Mucosa of stomach (tissue), 1 donor: ENCODE measurements around the gene KDM2A.

Experiments used
- H3K27me3 ChIP-seq: one replicate; pipeline ENCODE4 v1.7.0; 2013; ENCODE audit warnings: mild to moderate bottlenecking, low read length; ENCODE audit not compliant: control insufficient read depth, insufficient read depth
- H3K36me3 ChIP-seq: one replicate; pipeline ENCODE4 v1.7.0; 2013; ENCODE audit warnings: low read length; ENCODE audit not compliant: control insufficient read depth, insufficient read depth
- H3K4me1 ChIP-seq: one replicate; pipeline ENCODE4 v1.7.0; 2013; ENCODE audit warnings: mild to moderate bottlenecking, low read length; ENCODE audit not compliant: control insufficient read depth, insufficient read depth
- H3K4me3 ChIP-seq: one replicate; pipeline ENCODE4 v1.7.0; 2013; ENCODE audit warnings: low read length
- H3K9ac ChIP-seq: one replicate; pipeline ENCODE4 v1.7.0; 2013; ENCODE audit warnings: mild to moderate bottlenecking, low read length, moderate library complexity
- H3K9me3 ChIP-seq: one replicate; pipeline ENCODE4 v1.7.0; 2013; ENCODE audit warnings: mild to moderate bottlenecking, low read length, moderate library complexity; ENCODE audit not compliant: control insufficient read depth
- donor health status: Pancreatic carcinoma.

The KDM2A gene

DNA sequence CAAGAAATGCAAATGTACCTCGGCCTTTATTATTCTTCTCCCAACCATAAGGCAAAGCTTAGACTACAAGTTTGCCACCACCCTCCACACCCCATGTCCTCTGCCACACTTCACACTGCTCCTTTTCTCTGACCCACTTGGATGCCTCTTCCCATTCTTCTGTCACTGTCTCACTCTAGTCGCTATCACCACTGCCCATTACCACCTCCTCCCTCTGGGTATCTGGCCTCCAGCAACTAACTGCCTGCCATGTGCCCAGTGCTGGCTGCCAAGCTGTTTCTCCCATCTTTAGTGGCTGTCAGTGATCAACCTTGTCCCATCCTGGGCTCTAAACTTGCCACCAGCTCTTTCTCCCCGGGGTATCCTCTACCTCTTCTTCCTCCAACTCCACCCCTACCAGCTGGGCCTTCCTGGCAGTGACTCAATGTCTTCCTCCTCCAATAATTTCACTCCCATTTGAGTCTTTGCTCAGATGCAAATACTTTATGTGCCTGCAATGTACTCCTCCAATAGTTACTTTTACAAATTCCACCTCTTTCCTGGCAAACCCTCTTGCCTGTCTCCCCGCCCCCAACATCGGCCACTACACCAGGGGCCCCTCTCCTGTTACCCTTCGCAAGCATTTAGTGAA, 20.1 kb upstream of the KDM2A start:
- H3K4me1 ChIP-seq, result no peaks in the 10 kb centered on the region
- peaks cover 5% of the 10 kb centered on the region for H3K27me3 ChIP-seq
- H3K4me3 ChIP-seq, result no peak overlapping the region
- H3K36me3 ChIP-seq, result no peaks in the 10 kb centered on the region
- no peaks in the 10 kb centered on the region for H3K9me3 ChIP-seq
- no peak overlapping the region for H3K9ac ChIP-seq

DNA sequence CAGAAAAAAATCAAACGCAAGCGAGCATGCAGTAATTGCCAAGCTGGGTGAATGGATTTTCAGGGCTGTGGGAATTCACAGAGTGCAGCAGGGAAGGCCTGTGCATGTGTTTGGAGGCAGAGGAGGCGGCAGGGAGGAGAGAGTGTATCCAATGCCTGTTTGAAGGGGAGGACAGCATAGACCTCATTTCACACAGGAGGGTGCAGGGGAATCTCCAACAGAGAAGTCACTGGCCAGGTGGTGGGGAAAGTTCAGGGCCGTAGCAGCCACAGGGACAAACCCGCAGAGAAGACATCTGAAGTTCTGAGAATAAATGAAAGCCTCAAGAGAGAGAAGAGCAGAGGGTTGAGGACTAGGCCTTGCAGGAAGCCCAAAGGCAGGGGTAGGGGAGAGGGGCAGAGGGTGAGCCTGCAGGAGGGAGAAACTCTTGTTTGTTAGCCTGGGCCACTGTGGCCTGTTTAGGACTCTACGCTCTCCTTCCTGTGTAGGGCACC, 19.2 kb upstream of the KDM2A start:
- Histone ChIP-seq H3K36me3 (no peaks in the 10 kb centered on the region), H3K27me3 (peaks cover 5% of the 10 kb centered on the region), H3K4me3 (no peak overlapping the region), H3K9ac (no peak overlapping the region), H3K4me1 (no peaks in the 10 kb centered on the region), H3K9me3 (no peaks in the 10 kb centered on the region)

DNA sequence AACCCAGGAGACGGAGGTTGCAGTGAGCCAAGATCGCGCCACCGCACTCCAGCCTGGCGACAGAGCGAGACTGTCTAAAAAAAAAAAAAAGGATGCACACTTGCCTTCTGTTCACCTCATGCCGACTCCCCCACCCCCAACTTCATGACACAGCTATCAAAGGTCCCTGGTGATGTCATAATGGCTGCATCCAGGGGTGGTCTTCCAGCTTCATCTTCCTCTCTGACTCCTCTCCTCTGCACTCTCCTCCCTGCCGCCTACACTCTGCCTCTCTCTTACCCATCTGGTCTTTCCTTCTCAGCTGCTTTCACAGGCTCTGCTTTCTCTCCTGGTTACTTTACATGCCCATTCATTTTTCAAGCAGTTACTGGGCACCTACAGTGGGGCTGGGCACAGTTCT, 16.4 kb upstream of the KDM2A start:
- no peaks in the 10 kb centered on the region for H3K36me3 ChIP-seq
- H3K9ac ChIP-seq, result no peak overlapping the region

DNA sequence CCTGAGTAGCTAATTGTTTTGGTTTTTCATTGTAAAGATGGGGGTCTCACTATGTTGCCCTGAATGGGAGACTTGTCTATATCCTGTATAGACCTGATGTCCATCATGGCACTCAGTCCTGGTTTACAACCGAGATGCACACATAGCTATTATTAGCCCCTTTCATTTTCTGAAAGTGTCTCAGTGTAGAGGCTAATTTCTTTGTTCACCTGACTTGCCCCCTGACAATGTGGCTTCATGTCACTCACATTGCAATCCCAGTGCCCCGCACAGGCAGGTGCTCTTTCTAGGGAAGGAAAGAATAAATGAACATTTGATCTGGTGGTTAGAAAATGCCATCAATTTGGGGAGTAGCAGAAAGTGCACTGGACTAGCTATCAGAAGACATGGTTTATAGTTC, 13.1 kb upstream of the KDM2A start:
- Histone ChIP-seq H3K36me3 (no peaks in the 10 kb centered on the region), H3K9me3 (no peaks in the 10 kb centered on the region), H3K4me3 (no peak overlapping the region), H3K4me1 (no peaks in the 10 kb centered on the region), H3K9ac (no peak overlapping the region), H3K27me3 (no peaks in the 10 kb centered on the region)

More for the DNA sequence above, 16.4 kb upstream of the KDM2A start:
- H3K27me3 ChIP-seq, result no peaks in the 10 kb centered on the region
- no peak overlapping the region for H3K4me3 ChIP-seq
- H3K9me3 ChIP-seq, result no peaks in the 10 kb centered on the region
- H3K4me1 ChIP-seq, result no peaks in the 10 kb centered on the region

DNA sequence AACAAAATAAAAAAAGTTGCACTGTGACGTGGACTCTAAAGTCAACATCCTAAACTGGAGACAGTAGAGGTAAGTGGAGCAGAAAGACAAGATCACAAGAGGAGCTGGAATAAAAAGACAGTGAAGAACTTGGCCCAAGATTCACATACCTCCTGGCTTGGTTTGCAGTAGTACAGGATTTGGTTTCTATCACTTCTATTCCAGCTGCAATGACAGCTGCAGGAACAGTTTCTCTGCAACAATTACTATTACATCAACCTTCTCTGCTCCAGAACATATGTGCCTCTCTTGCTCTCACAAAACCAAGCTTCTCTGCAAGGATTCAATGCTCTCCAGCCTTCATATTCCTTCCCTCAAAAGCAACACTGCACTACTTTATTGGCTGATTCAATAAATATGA, 7.8 kb upstream of the KDM2A start:
- no peaks in the 10 kb centered on the region for H3K27me3 ChIP-seq

DNA sequence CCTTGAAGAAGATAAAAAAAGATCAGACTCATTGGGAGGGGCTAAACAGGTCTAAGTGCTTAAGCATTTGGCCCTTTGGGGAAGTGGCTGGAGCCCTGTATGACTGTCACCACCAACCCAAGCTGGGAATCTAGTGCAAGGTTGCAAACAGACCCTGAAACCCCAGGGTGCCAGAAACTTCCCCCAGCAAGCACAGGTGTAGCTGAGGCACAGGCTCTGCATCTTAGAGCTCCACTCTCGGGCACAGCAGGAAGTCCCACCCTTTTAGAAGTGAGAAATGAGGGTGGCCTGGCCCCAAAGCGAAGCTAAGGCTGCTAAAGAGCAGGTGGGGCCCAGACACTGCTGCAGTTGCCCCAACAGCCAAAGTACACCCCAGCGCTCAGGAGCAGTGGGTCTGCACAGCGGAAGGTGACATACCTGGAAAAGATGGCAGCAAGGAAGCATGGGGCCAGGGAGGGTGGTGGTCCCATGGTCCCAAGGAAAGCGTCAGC, 5.8 kb upstream of the KDM2A start:
- Histone ChIP-seq H3K4me3 (no peak overlapping the region), H3K36me3 (no peaks in the 10 kb centered on the region), H3K9me3 (no peaks in the 10 kb centered on the region), H3K4me1 (peaks cover 20% of the 10 kb centered on the region), H3K9ac (no peak overlapping the region), H3K27me3 (no peaks in the 10 kb centered on the region)

More for the DNA sequence above, 7.8 kb upstream of the KDM2A start:
- H3K9me3 ChIP-seq, result no peaks in the 10 kb centered on the region
- H3K36me3 ChIP-seq, result no peaks in the 10 kb centered on the region
- no peak overlapping the region for H3K9ac ChIP-seq
- H3K4me1 ChIP-seq, result peaks cover 16% of the 10 kb centered on the region
- H3K4me3 ChIP-seq, result no peak overlapping the region

DNA sequence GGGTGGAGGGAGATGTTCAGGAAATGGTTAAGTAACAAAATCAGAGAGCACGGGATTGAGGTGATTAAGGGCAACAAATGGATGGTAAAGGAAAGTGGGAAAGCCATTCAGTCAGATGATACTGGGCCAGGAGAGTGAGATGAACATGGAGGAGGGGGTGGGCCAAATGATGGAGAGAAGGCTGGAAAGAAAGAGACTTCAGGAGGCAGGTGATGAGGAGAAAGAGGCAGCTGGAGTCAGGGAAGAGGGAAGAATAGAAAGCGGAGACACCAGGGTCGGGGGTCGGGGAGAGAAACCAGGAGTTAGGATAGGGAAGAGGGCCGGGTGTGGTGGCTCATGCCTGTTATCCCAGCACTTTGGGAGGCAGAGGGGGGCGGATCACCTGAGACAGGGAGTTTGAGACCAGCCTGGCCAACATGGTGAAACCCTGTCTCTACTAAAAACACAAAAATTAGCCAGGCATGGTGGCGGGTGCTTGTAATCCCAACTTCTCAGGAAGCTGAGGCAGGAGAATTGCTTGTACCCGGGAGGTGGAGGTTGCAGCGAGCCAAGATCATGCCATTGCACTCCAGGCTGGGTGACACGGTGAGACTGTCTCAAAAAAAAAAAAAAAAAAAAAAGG, 4.7 kb upstream of the KDM2A start:
- no peaks in the 10 kb centered on the region for H3K36me3 ChIP-seq
- no peaks in the 10 kb centered on the region for H3K9me3 ChIP-seq
- peaks cover 20% of the 10 kb centered on the region for H3K4me1 ChIP-seq
- no peak overlapping the region for H3K9ac ChIP-seq
- no peak overlapping the region for H3K4me3 ChIP-seq
- no peaks in the 10 kb centered on the region for H3K27me3 ChIP-seq

DNA sequence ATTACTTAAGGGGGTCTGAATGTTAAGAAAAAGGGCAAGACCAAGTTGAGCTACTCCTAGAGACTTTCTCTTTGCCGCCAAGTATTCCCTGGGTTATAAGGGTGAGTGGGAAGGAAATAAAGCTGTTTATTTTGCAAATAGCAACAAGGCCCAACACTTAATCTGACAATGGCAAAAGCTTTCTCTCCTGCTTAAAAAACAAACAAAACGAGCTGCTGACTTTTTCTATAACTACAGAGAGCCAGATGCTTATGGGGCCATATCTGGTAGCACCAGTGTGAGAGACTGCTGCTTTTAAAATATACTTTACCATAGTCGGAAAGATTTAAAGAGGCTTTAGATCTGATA, 2.3 kb upstream of the KDM2A start:
- H3K27me3 ChIP-seq, result no peaks in the 10 kb centered on the region
- no peaks in the 10 kb centered on the region for H3K36me3 ChIP-seq
- no peak overlapping the region for H3K9ac ChIP-seq
- no peaks in the 10 kb centered on the region for H3K9me3 ChIP-seq
- no peak overlapping the region for H3K4me3 ChIP-seq
- peaks cover 20% of the 10 kb centered on the region for H3K4me1 ChIP-seq

DNA sequence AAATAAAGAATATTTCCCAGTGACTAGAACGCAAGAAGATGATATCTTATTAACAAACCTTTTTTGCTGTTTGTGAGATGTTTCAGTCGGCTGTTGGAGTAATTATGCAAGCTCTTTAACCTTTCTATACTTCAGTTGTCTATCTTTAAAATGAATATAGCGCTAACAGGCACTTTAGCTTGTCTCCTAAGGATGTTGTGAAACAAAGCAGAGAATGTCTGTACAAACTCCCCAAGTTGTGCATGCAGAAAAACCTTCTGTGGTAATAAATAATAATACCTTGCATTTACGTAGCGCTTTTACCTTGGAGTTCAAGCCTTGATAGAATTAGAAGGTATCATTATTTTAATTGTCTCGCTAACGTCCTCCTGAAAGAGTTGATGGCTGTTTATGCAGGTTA, 1.9 kb upstream of the KDM2A start:
- peak overlapping the region; percentile 9 for H3K4me3 ChIP-seq
- peak overlapping the region; percentile 79 for H3K9ac ChIP-seq
- peaks cover 20% of the 10 kb centered on the region for H3K4me1 ChIP-seq
- no peaks in the 10 kb centered on the region for H3K27me3 ChIP-seq
- H3K9me3 ChIP-seq, result no peaks in the 10 kb centered on the region
- H3K36me3 ChIP-seq, result no peaks in the 10 kb centered on the region

DNA sequence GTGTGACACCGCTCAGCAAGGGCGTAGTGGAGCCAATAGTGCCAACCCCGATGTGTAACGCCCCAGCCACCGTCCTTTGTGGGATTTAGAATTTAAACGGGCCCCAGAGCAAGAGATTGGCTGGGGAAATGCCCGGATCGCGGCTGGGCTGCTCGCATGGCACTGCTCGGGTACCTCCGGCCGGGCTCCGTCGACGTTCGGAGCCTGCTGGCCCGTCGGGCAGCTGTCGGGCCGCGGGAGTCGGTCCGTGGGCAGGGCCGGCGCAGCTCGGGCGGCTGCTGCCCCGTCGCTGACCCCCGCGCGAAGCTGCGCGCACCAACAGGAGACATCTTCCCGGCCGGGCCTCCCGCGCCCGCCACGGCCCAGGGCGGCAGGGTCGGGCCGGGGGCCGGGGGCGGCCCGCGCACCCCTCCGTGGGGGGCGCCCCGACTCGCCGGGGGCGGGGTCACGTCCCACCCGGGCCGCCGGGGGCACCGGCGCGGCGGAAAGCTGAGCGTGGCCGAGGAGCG, 1.3 kb upstream of the KDM2A start:
- Histone ChIP-seq H3K9ac (peak overlapping the region; percentile 90), H3K4me1 (peaks cover 20% of the 10 kb centered on the region), H3K36me3 (no peaks in the 10 kb centered on the region), H3K4me3 (peak overlapping the region; percentile 9), H3K27me3 (no peaks in the 10 kb centered on the region), H3K9me3 (no peaks in the 10 kb centered on the region)

DNA sequence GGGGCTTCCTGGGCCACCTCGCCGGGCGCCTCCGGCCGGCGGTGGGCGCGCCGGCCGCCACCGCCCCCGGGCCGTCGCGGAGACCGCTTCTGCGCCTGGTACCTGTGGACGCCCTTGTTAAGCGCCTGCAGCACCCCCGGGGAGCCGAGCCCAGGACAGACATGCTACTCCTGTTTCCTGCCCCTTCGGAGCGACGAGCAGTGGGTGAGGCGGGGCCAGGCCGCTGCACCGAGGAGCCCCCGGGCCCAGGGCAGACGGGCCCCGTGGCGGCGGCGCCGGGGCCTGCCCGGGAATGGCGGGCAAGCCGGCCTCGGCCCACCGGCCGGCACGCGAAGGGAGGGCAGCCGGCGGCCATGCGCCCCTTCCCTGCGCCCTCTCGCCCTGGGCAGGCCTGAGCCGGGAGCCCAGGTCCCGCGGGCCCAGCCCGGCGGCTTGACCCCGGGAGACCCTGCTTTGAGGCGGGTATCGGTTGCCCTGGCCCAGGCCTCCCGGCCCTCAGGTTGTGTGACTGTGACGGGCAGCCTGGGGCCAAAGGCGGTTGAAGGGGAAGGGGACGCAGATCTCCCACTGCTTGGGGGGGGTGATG, 789 bp upstream of the KDM2A start:
- Histone ChIP-seq H3K36me3 (no peaks in the 10 kb centered on the region), H3K9me3 (no peaks in the 10 kb centered on the region), H3K4me1 (peaks cover 20% of the 10 kb centered on the region), H3K27me3 (no peaks in the 10 kb centered on the region), H3K9ac (peak overlapping the region; percentile 90), H3K4me3 (no peak overlapping the region)
